ENCODE measurements around the gene HDAC6.

DNA sequence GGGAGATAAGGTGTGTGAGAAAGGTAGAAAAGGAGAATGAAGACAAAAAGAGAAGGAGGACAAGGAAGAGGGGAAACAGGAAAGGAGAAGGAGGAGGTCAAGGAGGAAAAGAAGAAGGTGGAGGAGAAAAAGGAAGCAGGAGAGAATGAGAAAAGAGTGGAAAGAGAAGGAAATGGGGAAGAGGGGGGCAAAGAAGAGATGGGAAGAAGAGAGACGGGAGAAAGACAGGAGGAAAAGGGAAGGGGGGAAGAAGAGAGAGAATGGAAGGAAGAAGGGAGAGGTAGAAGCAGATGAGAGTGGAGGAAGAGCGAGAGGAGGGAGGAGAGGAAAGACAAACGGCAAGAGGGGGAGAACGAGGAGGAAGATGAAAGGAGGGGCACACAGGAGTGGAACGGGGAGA, 11.4 kb upstream of the HDAC6 start:
- TF ChIP-seq, protein P1, sequence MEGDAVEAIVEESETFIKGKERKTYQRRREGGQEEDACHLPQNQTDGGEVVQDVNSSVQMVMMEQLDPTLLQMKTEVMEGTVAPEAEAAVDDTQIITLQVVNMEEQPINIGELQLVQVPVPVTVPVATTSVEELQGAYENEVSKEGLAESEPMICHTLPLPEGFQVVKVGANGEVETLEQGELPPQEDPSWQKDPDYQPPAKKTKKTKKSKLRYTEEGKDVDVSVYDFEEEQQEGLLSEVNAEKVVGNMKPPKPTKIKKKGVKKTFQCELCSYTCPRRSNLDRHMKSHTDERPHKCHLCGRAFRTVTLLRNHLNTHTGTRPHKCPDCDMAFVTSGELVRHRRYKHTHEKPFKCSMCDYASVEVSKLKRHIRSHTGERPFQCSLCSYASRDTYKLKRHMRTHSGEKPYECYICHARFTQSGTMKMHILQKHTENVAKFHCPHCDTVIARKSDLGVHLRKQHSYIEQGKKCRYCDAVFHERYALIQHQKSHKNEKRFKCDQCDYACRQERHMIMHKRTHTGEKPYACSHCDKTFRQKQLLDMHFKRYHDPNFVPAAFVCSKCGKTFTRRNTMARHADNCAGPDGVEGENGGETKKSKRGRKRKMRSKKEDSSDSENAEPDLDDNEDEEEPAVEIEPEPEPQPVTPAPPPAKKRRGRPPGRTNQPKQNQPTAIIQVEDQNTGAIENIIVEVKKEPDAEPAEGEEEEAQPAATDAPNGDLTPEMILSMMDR (IDR thresholded peaks at IDR 0.05; ENCODE audit: poor library complexity, severe bottlenecking), result no peak
- TF ChIP-seq EZH2 (IDR thresholded peaks at IDR 0.05; ENCODE audit: borderline replicate concordance, insufficient read depth, low read length, poor library complexity, severe bottlenecking), result no peak
- TF ChIP-seq, protein P2, sequence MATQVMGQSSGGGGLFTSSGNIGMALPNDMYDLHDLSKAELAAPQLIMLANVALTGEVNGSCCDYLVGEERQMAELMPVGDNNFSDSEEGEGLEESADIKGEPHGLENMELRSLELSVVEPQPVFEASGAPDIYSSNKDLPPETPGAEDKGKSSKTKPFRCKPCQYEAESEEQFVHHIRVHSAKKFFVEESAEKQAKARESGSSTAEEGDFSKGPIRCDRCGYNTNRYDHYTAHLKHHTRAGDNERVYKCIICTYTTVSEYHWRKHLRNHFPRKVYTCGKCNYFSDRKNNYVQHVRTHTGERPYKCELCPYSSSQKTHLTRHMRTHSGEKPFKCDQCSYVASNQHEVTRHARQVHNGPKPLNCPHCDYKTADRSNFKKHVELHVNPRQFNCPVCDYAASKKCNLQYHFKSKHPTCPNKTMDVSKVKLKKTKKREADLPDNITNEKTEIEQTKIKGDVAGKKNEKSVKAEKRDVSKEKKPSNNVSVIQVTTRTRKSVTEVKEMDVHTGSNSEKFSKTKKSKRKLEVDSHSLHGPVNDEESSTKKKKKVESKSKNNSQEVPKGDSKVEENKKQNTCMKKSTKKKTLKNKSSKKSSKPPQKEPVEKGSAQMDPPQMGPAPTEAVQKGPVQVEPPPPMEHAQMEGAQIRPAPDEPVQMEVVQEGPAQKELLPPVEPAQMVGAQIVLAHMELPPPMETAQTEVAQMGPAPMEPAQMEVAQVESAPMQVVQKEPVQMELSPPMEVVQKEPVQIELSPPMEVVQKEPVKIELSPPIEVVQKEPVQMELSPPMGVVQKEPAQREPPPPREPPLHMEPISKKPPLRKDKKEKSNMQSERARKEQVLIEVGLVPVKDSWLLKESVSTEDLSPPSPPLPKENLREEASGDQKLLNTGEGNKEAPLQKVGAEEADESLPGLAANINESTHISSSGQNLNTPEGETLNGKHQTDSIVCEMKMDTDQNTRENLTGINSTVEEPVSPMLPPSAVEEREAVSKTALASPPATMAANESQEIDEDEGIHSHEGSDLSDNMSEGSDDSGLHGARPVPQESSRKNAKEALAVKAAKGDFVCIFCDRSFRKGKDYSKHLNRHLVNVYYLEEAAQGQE (IDR thresholded peaks at IDR 0.05; ENCODE audit: borderline replicate concordance), result no peak
- TF ChIP-seq TAF1 (IDR thresholded peaks at IDR 0.05; ENCODE audit: low read depth), result no peak

All from neural cell (in vitro differentiated cells).